Measurements from ENCODE around the gene HECA.
A peak's percentile ranks its signal among the peaks of the same experiment; 100 is the strongest.

HECA gene

DNA sequence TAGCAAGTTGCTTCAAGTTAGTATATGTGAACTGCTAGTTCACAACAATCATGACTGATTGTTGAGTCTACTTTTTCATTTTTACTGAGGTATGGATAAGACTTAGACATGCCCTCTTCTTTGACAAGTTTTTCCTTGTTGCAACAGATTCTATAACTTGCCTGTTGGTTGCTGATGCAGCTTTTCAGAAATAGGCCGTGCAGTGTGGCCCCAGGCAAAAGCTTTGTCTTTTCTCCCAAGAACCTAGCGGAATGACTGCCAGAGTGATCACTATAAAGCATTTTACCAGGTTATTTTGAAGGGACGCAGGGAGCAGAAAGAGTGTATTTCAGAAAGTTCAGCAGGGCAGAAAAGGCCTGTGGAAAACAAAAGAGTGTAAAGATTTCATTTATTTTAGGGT, 16.0 kb downstream of the HECA start:
- no peaks in the 10 kb centered on the region for H3K9me3 ChIP-seq
- TF ChIP-seq, protein P1, sequence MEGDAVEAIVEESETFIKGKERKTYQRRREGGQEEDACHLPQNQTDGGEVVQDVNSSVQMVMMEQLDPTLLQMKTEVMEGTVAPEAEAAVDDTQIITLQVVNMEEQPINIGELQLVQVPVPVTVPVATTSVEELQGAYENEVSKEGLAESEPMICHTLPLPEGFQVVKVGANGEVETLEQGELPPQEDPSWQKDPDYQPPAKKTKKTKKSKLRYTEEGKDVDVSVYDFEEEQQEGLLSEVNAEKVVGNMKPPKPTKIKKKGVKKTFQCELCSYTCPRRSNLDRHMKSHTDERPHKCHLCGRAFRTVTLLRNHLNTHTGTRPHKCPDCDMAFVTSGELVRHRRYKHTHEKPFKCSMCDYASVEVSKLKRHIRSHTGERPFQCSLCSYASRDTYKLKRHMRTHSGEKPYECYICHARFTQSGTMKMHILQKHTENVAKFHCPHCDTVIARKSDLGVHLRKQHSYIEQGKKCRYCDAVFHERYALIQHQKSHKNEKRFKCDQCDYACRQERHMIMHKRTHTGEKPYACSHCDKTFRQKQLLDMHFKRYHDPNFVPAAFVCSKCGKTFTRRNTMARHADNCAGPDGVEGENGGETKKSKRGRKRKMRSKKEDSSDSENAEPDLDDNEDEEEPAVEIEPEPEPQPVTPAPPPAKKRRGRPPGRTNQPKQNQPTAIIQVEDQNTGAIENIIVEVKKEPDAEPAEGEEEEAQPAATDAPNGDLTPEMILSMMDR (IDR thresholded peaks at IDR 0.05), result no peak
- H3K4me1 ChIP-seq (ENCODE audit: control insufficient read depth in 1 of 2, insufficient read depth in 1 of 2, low read depth in 1 of 2, low read length in 1 of 2), result peaks cover 21 to 45% of the 10 kb centered on the region in 2 experiments
- H3K4me3 ChIP-seq (ENCODE audit: low read depth in 1 of 2, low read length in 1 of 2), result no peak overlapping the region
- no peak overlapping the region for H3K27ac ChIP-seq
- H3K27me3 ChIP-seq, result no peaks in the 10 kb centered on the region
- no peaks in the 10 kb centered on the region for H3K36me3 ChIP-seq

DNA sequence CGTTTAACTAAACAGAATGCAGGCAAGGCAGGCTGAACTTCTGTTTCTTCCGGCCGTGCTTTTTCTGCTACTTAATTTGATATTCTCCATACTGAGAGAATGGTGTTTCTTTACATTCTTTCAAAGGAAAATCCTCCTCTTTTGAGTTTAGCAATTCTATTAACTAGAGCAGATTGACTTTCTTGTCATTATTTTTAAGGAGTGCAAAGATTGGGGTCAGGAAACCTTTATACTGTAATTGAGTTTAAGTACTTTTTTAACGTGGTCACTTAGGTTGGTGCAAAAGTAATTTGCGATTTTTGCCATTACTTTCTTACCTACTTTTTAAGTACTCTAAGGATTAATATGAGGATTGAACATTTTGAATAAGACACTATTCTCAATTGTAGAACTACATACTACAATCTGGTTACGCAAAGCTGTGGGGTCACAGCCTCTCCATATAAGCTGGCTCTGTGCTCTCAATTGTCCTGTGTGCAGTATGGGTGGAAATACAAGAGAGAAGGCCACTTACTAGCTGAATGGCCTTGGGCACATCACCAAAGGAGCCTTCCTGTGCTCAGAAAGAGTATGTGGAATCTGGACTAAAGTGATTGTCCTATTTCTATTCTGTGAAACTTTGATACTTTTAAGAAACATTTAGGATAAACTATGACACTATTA, 16.7 kb downstream of the HECA start:
- peaks cover 20 to 39% of the 10 kb centered on the region in 2 experiments for H3K4me1 ChIP-seq (ENCODE audit: control insufficient read depth in 1 of 2, insufficient read depth in 1 of 2, low read depth in 1 of 2, low read length in 1 of 2)
- TF ChIP-seq, protein P1 (IDR thresholded peaks at IDR 0.05), result no peak
- peaks cover 3% of the 10 kb centered on the region for H3K36me3 ChIP-seq
- no peaks in the 10 kb centered on the region for H3K9me3 ChIP-seq
- H3K27me3 ChIP-seq, result no peaks in the 10 kb centered on the region
- H3K27ac ChIP-seq, result no peak overlapping the region
- no peak overlapping the region for H3K4me3 ChIP-seq (ENCODE audit: low read depth in 1 of 2, low read length in 1 of 2)

DNA sequence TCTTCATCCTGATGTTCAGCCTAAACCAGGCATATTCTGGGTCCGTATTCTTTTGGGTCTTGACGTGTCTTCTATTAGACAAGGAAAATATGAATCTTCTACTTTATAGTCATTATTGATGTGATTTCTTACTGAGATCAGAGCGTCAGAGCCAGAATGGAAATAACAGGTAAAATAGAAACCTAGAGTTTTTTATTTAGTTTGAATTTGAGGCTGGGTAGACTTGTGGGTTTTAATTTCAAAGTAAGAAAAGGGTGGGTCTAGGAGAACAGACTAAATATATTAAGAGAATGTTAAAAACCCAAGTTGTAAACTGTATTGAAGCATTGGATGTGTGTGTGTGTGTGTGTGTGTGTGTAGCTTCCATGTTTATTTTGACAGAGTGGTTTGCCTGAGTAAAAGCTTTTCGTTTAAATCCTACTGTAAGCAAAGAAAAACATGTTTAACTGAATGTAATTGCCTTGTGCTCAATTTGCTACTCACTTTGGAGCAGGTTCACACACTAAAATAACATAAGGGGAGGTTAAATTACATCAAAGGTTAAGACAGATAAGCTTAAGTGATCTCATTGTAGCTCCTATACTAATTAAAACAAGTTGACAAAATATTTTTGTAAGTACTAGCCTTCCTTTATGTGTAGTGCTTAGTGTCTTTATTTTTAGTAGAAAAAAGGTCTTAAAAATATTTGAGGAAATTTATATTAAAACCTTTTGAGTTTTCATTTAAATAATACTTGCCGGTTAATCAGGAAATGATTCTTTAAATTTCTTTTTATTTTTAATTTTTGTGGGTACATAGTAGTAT, 17.4 kb downstream of the HECA start:
- peak overlapping the region; percentile 7 for H3K27ac ChIP-seq
- H3K27me3 ChIP-seq, result no peaks in the 10 kb centered on the region
- H3K4me1 ChIP-seq (ENCODE audit: control insufficient read depth in 1 of 2, insufficient read depth in 1 of 2, low read depth in 1 of 2, low read length in 1 of 2), result peaks cover 13 to 32% of the 10 kb centered on the region in 2 experiments
- no peak overlapping the region for H3K4me3 ChIP-seq (ENCODE audit: low read depth in 1 of 2, low read length in 1 of 2)
- H3K36me3 ChIP-seq, result peaks cover 6% of the 10 kb centered on the region
- no peaks in the 10 kb centered on the region for H3K9me3 ChIP-seq
- TF ChIP-seq, protein P1 (IDR thresholded peaks at IDR 0.05), result no peak

DNA sequence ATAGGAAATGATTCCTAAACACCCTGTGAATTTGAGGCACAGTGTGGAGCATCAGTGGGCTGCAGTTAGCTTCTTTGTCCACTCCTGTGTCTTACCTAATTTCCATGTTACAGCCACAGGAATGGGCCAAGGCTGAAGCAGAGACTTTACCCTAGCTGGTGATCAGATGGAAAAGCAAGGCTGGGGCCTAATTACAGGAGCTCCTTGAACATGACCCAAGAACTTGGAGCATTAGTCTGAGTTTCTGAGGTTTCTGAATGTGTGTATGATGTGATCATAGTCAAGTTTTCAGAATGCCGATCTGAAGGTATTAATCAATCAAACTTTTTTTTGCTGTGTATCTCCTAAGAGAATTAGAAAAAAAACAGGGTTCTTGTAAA, 18.0 kb downstream of the HECA start:
- Histone ChIP-seq H3K4me1 (ENCODE audit: control insufficient read depth in 1 of 2, insufficient read depth in 1 of 2, low read depth in 1 of 2, low read length in 1 of 2) (peaks cover 9 to 26% of the 10 kb centered on the region in 2 experiments), H3K27me3 (no peaks in the 10 kb centered on the region)

DNA sequence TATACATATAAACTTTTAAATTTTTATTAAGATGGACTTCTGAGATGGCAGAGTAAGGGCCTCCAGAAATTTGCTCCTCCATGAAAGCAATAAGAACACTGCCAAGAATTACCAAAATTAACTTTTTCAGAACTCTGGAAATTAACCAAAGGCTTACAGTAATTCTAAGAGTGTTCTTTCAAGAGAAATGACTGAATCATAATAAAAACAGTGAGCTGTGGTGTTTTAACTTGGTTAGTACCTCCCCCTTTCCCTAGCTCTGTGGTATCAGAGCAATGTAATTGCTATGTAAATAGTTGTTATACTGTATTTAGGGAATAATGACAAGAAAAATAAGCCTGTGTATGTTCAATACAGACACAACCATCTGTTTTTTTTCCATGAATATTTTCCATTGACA, 19.0 kb downstream of the HECA start:
- Histone ChIP-seq H3K27me3 (no peaks in the 10 kb centered on the region), H3K9me3 (no peaks in the 10 kb centered on the region), H3K27ac (no peak overlapping the region), H3K36me3 (peaks cover 6% of the 10 kb centered on the region), H3K4me1 (ENCODE audit: control insufficient read depth in 1 of 2, insufficient read depth in 1 of 2, low read depth in 1 of 2, low read length in 1 of 2) (peaks cover 9 to 18% of the 10 kb centered on the region in 2 experiments), H3K4me3 (ENCODE audit: low read depth in 1 of 2, low read length in 1 of 2) (no peak overlapping the region)
- TF ChIP-seq, protein P1 (IDR thresholded peaks at IDR 0.05), result no peak

More for the DNA sequence above, 18.0 kb downstream of the HECA start:
- Histone ChIP-seq H3K27ac (peak overlapping the region; percentile 7), H3K4me3 (ENCODE audit: low read depth in 1 of 2, low read length in 1 of 2) (no peak overlapping the region), H3K36me3 (peaks cover 6% of the 10 kb centered on the region), H3K9me3 (no peaks in the 10 kb centered on the region)
- TF ChIP-seq, protein P1 (IDR thresholded peaks at IDR 0.05), result no peak

Data from neutrophil (primary cell).